ENCODE data around the gene RNF182. TPM values are rescaled to one million over a fixed set of nuclear protein-coding genes. Genes with fewer than 3 reads are reported as not detected.

The RNF182 gene
- total RNA-seq, 1 experiment from 2014 or later = 3.7 TPM

GRCh38 chr6:13920552-13920951 is 4.2 kb upstream of the RNF182 start:
- Histone ChIP-seq H4K8ac (replicated peaks; ENCODE audit: insufficient read length, low read depth, low read length) (no peak overlapping the region), H2BK5ac (ENCODE audit: insufficient read length, low read length) (no peak overlapping the region), H2AK5ac (ENCODE audit: insufficient read length, low read length) (no peak overlapping the region), H2BK20ac (ENCODE audit: low read depth, low read length, poor library complexity, severe bottlenecking) (no peak overlapping the region), H3K56ac (ENCODE audit: insufficient read length, low read depth, low read length) (no peak overlapping the region), H3K9ac (ENCODE audit: extremely low read depth, insufficient read length, low read length) (no peak overlapping the region), H4K20me1 (ENCODE audit: control insufficient read depth, insufficient read depth, insufficient read length) (no peaks in the 10 kb centered on the region), H3K79me1 (ENCODE audit: insufficient read depth, low read depth, low read length, poor library complexity, severe bottlenecking) (no peaks in the 10 kb centered on the region), H2AFZ (ENCODE audit: low read length) (no peak overlapping the region), H3K4me1 (ENCODE audit: insufficient read depth, low read length) (no peaks in the 10 kb centered on the region; the same call in 1 of the 2 replicates), H3K14ac (ENCODE audit: insufficient read depth, low read length) (no peak overlapping the region), H3K23me2 (ENCODE audit: insufficient read length, low read depth, low read length, poor library complexity, severe bottlenecking) (peaks cover 11% of the 10 kb centered on the region), H3K9me3 (ENCODE audit: control insufficient read depth, low read depth, low read length) (no peaks in the 10 kb centered on the region), H3T11ph (ENCODE audit: low read length) (no peak overlapping the region), H3K27me3 (ENCODE audit: insufficient read depth, low read length) (peaks cover 2% of the 10 kb centered on the region; the same call in 1 of the 2 replicates), H4K91ac (ENCODE audit: insufficient read length, low read depth, low read length) (no peak overlapping the region), H3K79me2 (ENCODE audit: insufficient read depth, low read length) (no peaks in the 10 kb centered on the region), H3K27ac (ENCODE audit: insufficient read length, low read depth, low read length) (no peak overlapping the region), H4K5ac (ENCODE audit: insufficient read length, low read depth, low read length) (no peak overlapping the region), H3K23ac (ENCODE audit: insufficient read length, low read depth, low read length) (no peak overlapping the region), H3K18ac (ENCODE audit: insufficient read length, low read depth, low read length) (no peak overlapping the region), H2BK15ac (ENCODE audit: low read depth, low read length) (no peak overlapping the region), H2BK12ac (ENCODE audit: insufficient read length, low read depth, low read length) (no peak overlapping the region), H3K4me2 (ENCODE audit: insufficient read depth, insufficient read length, low read length) (no peak overlapping the region), H2BK120ac (ENCODE audit: low read depth, low read length, poor library complexity, severe bottlenecking) (no peak overlapping the region), H3K4ac (ENCODE audit: low read depth, low read length) (no peak overlapping the region)
- Mint-ChIP-seq H3K9me3 (no peaks in the 10 kb centered on the region), H3K27me3 (ENCODE audit: low read depth) (peaks cover 28% of the 10 kb centered on the region), H3K4me1 (peaks cover 12 to 16% of the 10 kb centered on the region in 2 experiments), H3K27ac (no peak overlapping the region), H3K36me3 (ENCODE audit: insufficient read depth in 1 of 3, low read depth in 3 of 3) (no peaks in the 10 kb centered on the region), H3K4me3 (no peak overlapping the region)
- TF ChIP-seq CTCF (conservative IDR thresholded peaks at IDR 0.05) = no peak
- DNase-seq = no peak
- no CpG with 5 or more reads among the region's 4 CpGs for WGBS (ENCODE audit: extremely low coverage, insufficient read length, low lambda C conversion rate)
